T-helper 9 cell (primary cell): ENCODE measurements around the gene XPR1.
"Not testable (repeated sequence)": the region's sequence is repeated elsewhere in the genome, so short reads cannot be mapped to it uniquely, and the experiment has no call there.

Experiments
- DNase-seq: peaks from one replicate; pipeline ENCODE4 v3.0.0-alpha.2; 2020

XPR1 gene

GRCh38 chr1:180644526-180645192 is 12.8 kb downstream of the XPR1 start:
- no peak for DNase-seq

GRCh38 chr1:180645261-180645660 is 13.4 kb downstream of the XPR1 start:
- DNase-seq: not testable (repeated sequence)

GRCh38 chr1:180646093-180646492 is 14.3 kb downstream of the XPR1 start:
- DNase-seq: no peak

- no peak for DNase-seq
These were observed 14.7 kb downstream of the XPR1 start for GRCh38 chr1:180646547-180646946.

- DNase-seq: no peak
These were observed 21.0 kb downstream of the XPR1 start for GRCh38 chr1:180652792-180653191.

- no peak for DNase-seq
These were observed 30.9 kb downstream of the XPR1 start for GRCh38 chr1:180662709-180663108.

GRCh38 chr1:180670681-180671080 is 38.9 kb downstream of the XPR1 start:
- no peak for DNase-seq

GRCh38 chr1:180672105-180672504 is 40.3 kb downstream of the XPR1 start:
- no peak for DNase-seq

GRCh38 chr1:180672505-180672904 is 40.7 kb downstream of the XPR1 start:
- DNase-seq: no peak

GRCh38 chr1:180674603-180675530 is 43.0 kb downstream of the XPR1 start:
- DNase-seq: no peak

- no peak for DNase-seq
These were observed 43.8 kb downstream of the XPR1 start for GRCh38 chr1:180675586-180675985.

- DNase-seq: no peak
These were observed 48.8 kb downstream of the XPR1 start for GRCh38 chr1:180680558-180681144.

- DNase-seq: not testable (repeated sequence)
These were observed 51.3 kb downstream of the XPR1 start for GRCh38 chr1:180683117-180683516.

- no peak for DNase-seq
These were observed 59.6 kb downstream of the XPR1 start for GRCh38 chr1:180691322-180691913.

GRCh38 chr1:180693564-180694244 is 61.9 kb downstream of the XPR1 start:
- DNase-seq: no peak

- no peak for DNase-seq
These were observed 63.5 kb downstream of the XPR1 start for GRCh38 chr1:180695282-180695681.

- DNase-seq: no peak
These were observed 64.5 kb downstream of the XPR1 start for GRCh38 chr1:180696361-180696760.

- no peak for DNase-seq
These were observed 66.8 kb downstream of the XPR1 start for GRCh38 chr1:180698580-180698979.

- DNase-seq: not testable (repeated sequence)
These were observed 70.6 kb downstream of the XPR1 start for GRCh38 chr1:180702376-180702775.

- not testable (repeated sequence) for DNase-seq
These were observed 78.9 kb downstream of the XPR1 start for GRCh38 chr1:180710746-180711145.

- not testable (repeated sequence) for DNase-seq
These were observed 79.4 kb downstream of the XPR1 start for GRCh38 chr1:180711260-180711659.

- no peak for DNase-seq
These were observed 88.9 kb downstream of the XPR1 start for GRCh38 chr1:180720753-180721152.

- no peak for DNase-seq
These were observed 90.8 kb downstream of the XPR1 start for GRCh38 chr1:180722586-180722985.
